Measurements from ENCODE around the gene FADS1. TPM values are rescaled to one million over a fixed set of nuclear protein-coding genes. Genes with fewer than 3 reads are reported as not detected.

The FADS1 gene
- total RNA-seq, 1 experiment from 2014 or later: 150 TPM

DNA sequence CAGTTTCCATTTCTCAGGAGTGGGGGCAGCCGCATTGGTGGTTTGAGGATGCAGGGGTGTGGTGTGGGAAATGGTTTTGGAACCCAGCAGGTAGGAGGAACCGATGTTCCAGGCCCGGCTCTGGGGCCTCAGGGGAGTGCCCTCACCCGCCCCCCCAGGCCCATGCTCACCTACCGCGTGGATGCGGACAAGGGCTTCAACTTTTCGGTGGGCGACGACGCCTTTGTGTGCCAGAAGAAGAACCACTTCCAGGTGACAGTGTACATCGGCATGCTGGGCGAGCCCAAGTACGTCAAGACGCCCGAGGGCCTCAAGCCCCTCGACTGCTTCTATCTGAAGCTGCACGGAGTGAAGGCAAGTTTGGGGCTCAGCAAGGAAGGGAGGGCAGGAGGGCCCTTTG lies 43.0 kb downstream of the FADS1 start:
- no peak overlapping the region for H2AFZ ChIP-seq
- no peaks in the 10 kb centered on the region for H3F3A ChIP-seq (ENCODE audit: insufficient read depth, low read depth)
- no peaks in the 10 kb centered on the region for H4K20me1 ChIP-seq (ENCODE audit: insufficient read depth)
- no peaks in the 10 kb centered on the region for H3K9me2 ChIP-seq (ENCODE audit: insufficient read depth)
- no peaks in the 10 kb centered on the region for H3K36me3 ChIP-seq (ENCODE audit: low read depth)
- no peak overlapping the region for H3K4me3 ChIP-seq
- no TSS peak for BruUV-seq (replicated peaks)
- H3K27ac ChIP-seq: no peak overlapping the region
- no peaks in the 10 kb centered on the region for H3K79me2 ChIP-seq (ENCODE audit: low read depth)
- POLR2A ChIA-PET (ENCODE audit: unreplicated experiment): no interaction called here
- no peak for DNase-seq
- TF ChIP-seq CTCF (conservative IDR thresholded peaks at IDR 0.05) (no peak), EZH2 (IDR thresholded peaks at IDR 0.05; ENCODE audit: low read depth) (no peak)
- intact Hi-C loops (cut with micrococcal nuclease; ENCODE audit: unreplicated experiment): no loop called here
- peaks cover 6% of the 10 kb centered on the region for H3K4me1 ChIP-seq (replicated peaks; ENCODE audit: insufficient read depth)
- H3K9me3 ChIP-seq (ENCODE audit: insufficient read depth, low read depth): no peaks in the 10 kb centered on the region
- H3K4me2 ChIP-seq: no peak overlapping the region
- no peaks in the 10 kb centered on the region for H3K27me3 ChIP-seq (ENCODE audit: insufficient read depth, low read depth)
- CTCF ChIA-PET: no interaction called here

DNA sequence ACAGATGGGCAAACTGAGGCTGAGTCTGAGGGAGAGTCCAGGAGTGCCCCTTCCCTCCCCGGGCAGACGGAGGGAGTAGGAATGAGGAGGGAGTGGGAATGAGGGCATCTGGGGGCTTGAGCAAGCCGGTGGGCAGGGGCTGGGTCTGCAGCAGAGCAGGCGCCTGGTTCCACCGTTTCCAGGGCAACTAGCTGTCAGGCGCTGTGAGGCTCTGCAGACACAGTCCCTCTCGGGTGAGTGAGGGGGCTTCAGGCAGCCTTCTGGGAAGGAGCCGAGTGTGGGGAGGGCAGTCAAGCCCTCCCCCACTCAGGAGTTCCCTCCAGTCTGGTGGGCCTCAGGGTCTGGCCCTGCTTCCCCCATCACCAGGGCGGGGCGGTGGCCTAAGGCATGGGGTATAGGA lies 43.4 kb downstream of the FADS1 start:
- H3K4me3 ChIP-seq: no peak overlapping the region
- no peaks in the 10 kb centered on the region for H3K79me2 ChIP-seq (ENCODE audit: low read depth)
- no peak for DNase-seq
- no peak for TF ChIP-seq EZH2 (IDR thresholded peaks at IDR 0.05; ENCODE audit: low read depth)
- no peaks in the 10 kb centered on the region for H3K9me3 ChIP-seq (ENCODE audit: insufficient read depth, low read depth)
- CTCF ChIA-PET: no interaction called here
- no peak overlapping the region for H3K27ac ChIP-seq
- no peaks in the 10 kb centered on the region for H3K36me3 ChIP-seq (ENCODE audit: low read depth)
- H3K4me2 ChIP-seq: no peak overlapping the region
- peaks cover 6% of the 10 kb centered on the region for H3K4me1 ChIP-seq (replicated peaks; ENCODE audit: insufficient read depth)
- H3K9me2 ChIP-seq (ENCODE audit: insufficient read depth): no peaks in the 10 kb centered on the region
- intact Hi-C loops (cut with micrococcal nuclease; ENCODE audit: unreplicated experiment): no loop called here
- no TSS peak for BruUV-seq (replicated peaks)
- H2AFZ ChIP-seq: no peak overlapping the region
- no peaks in the 10 kb centered on the region for H3K27me3 ChIP-seq (ENCODE audit: insufficient read depth, low read depth)
- H4K20me1 ChIP-seq (ENCODE audit: insufficient read depth): no peaks in the 10 kb centered on the region
- no peaks in the 10 kb centered on the region for H3F3A ChIP-seq (ENCODE audit: insufficient read depth, low read depth)
- POLR2A ChIA-PET (ENCODE audit: unreplicated experiment): no interaction called here

DNA sequence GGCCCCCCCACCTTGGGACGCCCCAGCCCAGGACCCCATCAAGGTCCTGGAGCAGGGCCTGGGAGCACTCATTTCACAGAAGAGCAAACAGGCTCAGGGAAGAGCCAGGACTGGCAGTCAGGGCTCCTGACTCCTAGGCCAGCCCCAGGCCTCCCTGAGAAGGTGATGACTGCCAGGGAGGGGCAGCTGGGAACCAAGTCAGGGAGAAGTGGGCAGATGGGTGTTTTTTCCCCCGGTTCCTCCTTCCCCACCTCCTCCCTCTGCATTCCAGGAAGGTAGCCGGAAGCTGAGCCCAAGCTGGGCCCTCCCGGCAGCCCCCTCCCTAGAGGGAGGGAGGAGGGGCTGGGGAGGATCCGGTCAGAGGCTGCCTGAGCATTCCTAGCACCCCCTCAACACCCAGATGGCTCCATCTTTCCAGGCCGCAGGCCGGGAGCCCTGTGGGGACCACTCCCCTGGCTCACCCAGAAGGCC lies 44.8 kb downstream of the FADS1 start:
- ChIA-PET CTCF (interaction anchor here (0.6 kb wide), 2 partner anchors 18 to 1002 kb away, joined by 3 to 4 read pairs; no protein-coding TSS in a partner anchor), POLR2A (ENCODE audit: unreplicated experiment) (no interaction called here)
- H3K4me1 ChIP-seq (replicated peaks; ENCODE audit: insufficient read depth): peaks cover 6% of the 10 kb centered on the region
- H3K9me2 ChIP-seq (ENCODE audit: insufficient read depth): no peaks in the 10 kb centered on the region
- H3K36me3 ChIP-seq (ENCODE audit: low read depth): no peaks in the 10 kb centered on the region
- 0 out of 2 replicates have a peak, but pooled peaks cover 4% of the 10 kb centered on the region for H3F3A ChIP-seq (ENCODE audit: insufficient read depth, low read depth)
- no peaks in the 10 kb centered on the region for H4K20me1 ChIP-seq (ENCODE audit: insufficient read depth)
- H3K27me3 ChIP-seq (ENCODE audit: insufficient read depth, low read depth): no peaks in the 10 kb centered on the region
- H3K27ac ChIP-seq: no peak overlapping the region
- TF ChIP-seq CTCF (conservative IDR thresholded peaks at IDR 0.05) (no peak), EZH2 (IDR thresholded peaks at IDR 0.05; ENCODE audit: low read depth) (no peak)
- H3K79me2 ChIP-seq (ENCODE audit: low read depth): no peaks in the 10 kb centered on the region
- no peak overlapping the region for H3K4me2 ChIP-seq
- H2AFZ ChIP-seq: no peak overlapping the region
- DNase-seq: no peak
- H3K4me3 ChIP-seq: no peak overlapping the region
- BruUV-seq (replicated peaks): no TSS peak
- no peaks in the 10 kb centered on the region for H3K9me3 ChIP-seq (ENCODE audit: insufficient read depth, low read depth)
- intact Hi-C loops (cut with micrococcal nuclease; ENCODE audit: unreplicated experiment): no loop called here

Measured in PC-9 (cell line).